ENCODE data around the gene CCDC112.

CCDC112 gene, protein sequence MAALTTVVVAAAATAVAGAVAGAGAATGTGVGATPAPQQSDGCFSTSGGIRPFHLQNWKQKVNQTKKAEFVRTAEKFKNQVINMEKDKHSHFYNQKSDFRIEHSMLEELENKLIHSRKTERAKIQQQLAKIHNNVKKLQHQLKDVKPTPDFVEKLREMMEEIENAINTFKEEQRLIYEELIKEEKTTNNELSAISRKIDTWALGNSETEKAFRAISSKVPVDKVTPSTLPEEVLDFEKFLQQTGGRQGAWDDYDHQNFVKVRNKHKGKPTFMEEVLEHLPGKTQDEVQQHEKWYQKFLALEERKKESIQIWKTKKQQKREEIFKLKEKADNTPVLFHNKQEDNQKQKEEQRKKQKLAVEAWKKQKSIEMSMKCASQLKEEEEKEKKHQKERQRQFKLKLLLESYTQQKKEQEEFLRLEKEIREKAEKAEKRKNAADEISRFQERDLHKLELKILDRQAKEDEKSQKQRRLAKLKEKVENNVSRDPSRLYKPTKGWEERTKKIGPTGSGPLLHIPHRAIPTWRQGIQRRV

DNA sequence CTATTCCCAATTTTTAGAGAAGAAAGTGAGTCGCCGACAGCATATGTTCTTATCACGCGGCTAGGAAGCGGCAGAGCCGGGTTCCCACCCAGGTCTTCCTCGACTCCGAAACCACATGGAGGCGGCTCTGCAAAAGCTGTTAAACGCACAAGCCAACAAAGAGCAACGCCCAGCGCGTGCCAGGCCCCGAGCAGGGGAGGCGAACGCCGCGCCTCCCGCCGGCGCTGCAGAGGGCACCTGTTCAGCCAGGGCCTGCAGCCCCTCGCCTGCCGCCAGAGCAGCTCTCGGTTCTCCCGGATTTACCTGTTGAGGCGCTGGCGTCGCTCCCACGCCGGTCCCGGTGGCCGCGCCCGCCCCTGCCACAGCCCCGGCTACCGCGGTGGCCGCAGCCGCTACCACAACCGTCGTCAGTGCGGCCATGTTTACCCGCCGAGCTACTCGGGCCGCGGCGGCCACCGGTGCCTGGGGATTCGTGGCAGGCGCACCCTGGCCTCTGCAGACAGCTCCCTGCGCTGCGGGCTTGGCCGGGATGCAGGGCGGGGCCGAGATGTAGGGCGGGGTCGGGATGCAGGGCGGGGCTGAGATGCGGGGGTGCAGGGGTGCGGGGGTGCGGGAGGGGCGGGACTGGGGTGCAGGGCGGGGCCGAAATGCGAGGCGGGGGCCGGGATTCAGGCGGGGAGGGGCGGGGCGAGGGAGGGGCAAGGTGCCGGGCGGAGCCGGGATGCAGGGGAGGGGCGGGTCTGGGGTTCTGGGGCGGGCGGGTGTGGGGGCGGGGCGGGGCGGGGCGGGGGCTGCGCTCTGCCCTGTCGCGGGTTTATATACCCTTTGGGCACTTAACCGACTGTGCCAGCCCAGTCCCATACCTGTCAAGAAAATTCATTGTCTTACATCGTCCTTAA, at the start of gene CCDC112:
CCDC112 (minus strand) TSS at position 531 of the 899 bp plus-strand sequence; CDS start at position 420, 111 bp downstream.
- peak; percentile 96 for DNase-seq (ENCODE audit: low spot score)
- TF ChIP-seq, protein P1, sequence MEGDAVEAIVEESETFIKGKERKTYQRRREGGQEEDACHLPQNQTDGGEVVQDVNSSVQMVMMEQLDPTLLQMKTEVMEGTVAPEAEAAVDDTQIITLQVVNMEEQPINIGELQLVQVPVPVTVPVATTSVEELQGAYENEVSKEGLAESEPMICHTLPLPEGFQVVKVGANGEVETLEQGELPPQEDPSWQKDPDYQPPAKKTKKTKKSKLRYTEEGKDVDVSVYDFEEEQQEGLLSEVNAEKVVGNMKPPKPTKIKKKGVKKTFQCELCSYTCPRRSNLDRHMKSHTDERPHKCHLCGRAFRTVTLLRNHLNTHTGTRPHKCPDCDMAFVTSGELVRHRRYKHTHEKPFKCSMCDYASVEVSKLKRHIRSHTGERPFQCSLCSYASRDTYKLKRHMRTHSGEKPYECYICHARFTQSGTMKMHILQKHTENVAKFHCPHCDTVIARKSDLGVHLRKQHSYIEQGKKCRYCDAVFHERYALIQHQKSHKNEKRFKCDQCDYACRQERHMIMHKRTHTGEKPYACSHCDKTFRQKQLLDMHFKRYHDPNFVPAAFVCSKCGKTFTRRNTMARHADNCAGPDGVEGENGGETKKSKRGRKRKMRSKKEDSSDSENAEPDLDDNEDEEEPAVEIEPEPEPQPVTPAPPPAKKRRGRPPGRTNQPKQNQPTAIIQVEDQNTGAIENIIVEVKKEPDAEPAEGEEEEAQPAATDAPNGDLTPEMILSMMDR (IDR thresholded peaks at IDR 0.05; ENCODE audit: extremely low read depth, missing control alignments): no peak

DNA sequence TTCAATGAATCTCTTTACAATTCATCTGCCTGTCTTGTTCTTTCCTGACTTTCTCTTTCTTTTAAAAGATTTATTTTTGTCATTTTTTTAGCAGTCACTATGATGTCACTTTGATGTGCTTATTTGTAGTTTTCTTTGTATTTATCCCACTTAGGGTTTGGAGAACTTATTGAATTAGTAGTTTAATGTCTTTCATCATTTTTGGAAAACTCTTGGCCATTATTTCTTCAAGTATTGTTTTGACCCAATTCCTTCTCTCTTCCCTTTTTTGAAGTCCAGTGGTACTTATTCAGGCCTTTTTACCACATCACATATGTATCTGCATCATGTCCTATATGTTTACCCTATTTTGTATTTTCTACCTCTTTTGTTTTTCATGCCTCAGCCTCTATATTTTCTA, 48.9 kb upstream of the CCDC112 start:
- TF ChIP-seq, protein P1 (IDR thresholded peaks at IDR 0.05; ENCODE audit: extremely low read depth, missing control alignments): no peak
- no peak for DNase-seq (ENCODE audit: low spot score)

DNA sequence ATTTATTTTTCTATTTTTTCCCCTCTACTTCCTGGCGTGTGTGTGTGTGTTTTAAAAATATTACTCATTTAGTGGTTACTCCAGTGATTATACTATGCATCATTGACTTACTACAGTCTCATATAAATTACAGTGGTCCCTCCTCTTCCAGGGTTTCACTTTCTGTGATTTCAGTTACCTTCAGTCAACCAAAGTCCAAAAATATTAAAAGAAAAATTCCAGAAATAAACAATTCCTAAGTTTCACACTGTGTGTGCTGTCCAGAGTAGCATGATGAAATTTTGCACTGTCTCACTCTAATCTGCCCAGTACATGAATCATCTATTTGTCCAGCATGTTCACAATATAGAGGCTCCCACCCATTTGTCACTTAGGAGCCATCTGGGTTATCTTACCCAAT, 47.4 kb upstream of the CCDC112 start:
- DNase-seq (ENCODE audit: low spot score): no peak
- TF ChIP-seq, protein P1 (IDR thresholded peaks at IDR 0.05; ENCODE audit: extremely low read depth, missing control alignments): no peak

DNA sequence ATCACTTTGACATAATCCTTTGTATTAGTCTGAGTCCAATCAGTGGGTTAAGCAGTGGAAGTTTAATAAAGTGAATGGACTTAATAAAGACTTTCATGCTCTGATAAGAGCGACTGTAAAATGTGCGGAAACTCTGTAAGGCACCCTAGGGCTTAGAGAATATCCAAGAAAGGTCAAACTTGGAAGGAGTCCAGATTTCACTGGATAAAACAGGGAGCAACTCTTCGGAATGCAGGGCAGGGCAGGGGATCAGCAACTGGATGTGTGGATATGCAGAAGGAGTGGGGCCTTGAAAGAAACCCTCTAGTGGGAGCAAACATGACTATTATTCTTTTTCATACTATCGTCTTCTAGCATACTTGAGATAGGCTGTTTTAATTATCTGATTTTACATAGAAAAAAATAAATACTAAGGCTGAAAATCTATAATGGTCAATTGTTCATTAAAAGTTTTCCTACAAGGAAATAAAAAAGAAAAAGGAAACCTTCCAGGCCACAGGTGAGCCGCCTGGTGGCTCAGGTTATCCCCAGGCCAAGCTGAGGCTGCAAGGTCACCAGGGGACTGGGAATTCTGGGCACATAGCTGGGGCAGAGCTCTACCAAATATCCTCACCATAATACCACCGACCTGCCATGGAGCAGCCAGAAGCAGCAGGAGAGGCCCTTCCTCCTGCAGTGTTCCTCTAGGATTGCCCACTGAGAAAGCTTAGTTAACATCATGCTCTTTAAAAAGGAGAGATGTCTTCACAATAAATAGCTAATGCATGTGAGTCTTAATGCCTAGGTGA, 46.3 kb upstream of the CCDC112 start:
- no peak for DNase-seq (ENCODE audit: low spot score)
- TF ChIP-seq, protein P1 (IDR thresholded peaks at IDR 0.05; ENCODE audit: extremely low read depth, missing control alignments): no peak

DNA sequence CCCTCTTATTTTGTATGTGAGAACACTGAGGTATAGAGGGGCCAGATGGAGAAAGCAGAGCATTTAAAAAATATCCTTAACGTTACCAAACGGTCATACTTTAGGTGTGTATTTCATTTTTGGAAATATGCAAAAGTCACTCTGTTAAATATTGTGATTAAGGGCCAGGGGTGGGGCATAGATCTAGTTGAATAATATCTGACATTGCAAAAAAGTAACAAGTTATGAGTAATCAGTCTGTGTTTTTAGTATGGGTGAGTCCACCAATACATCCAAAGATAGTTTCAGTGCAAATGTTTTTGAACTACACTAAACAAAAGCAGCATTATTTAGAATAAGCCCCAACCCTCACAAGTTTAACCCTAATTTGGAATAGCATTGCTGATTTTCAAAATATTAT, 45.3 kb upstream of the CCDC112 start:
- no peak for DNase-seq (ENCODE audit: low spot score)
- TF ChIP-seq, protein P1 (IDR thresholded peaks at IDR 0.05; ENCODE audit: extremely low read depth, missing control alignments): no peak

DNA sequence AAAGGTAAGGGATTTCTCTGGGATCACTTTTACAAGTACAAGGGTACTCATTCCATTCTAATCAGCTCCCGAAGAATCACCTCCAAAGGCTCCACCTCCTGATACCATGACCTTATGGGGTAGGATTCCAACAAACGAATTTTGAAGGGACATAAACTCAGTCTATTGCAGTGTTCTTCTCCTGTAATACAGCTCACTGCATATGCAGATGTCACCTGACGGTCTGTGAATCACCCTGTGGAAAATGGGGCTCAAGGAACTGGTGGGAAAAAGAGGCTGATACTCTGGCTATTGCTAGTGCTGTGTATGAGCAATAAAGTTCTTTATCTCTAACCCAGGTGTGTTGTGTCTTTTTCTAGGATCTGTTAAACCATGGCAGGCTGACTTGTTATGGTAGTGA, 42.4 kb upstream of the CCDC112 start:
- no peak for DNase-seq (ENCODE audit: low spot score)
- TF ChIP-seq, protein P1 (IDR thresholded peaks at IDR 0.05; ENCODE audit: extremely low read depth, missing control alignments): no peak
